Stimulated activated CD4-positive, alpha-beta T cell treated with anti-CD3 and anti-CD28 coated beads, TNF-alpha, amount 100 ng/mL, for 4 hours (primary cell): ENCODE measurements around the gene HMGCL.
"Not testable (repeated sequence)": the region's sequence is repeated elsewhere in the genome, so short reads cannot be mapped to it uniquely, and the experiment has no call there.

Source experiments
- DNase-seq, 3 experiments: peaks; one replicate each; pipeline ENCODE4 v3.0.0-alpha.2; 2020; ENCODE audit warnings: low read depth in 3 of 3

HMGCL gene

GRCh38 chr1:23798662-23799142 is 26.5 kb downstream of the HMGCL start:
- no peak for DNase-seq

- DNase-seq = no peak
These were observed 27.5 kb downstream of the HMGCL start for GRCh38 chr1:23797478-23798448.

GRCh38 chr1:23796466-23797271 is 28.6 kb downstream of the HMGCL start:
- DNase-seq = no peak

GRCh38 chr1:23795676-23796465 is 29.4 kb downstream of the HMGCL start:
- DNase-seq = no peak

GRCh38 chr1:23794732-23795182 is 30.5 kb downstream of the HMGCL start:
- not testable (repeated sequence) for DNase-seq

- no peak for DNase-seq
These were observed 31.1 kb downstream of the HMGCL start for GRCh38 chr1:23793861-23794731.

- DNase-seq = no peak
These were observed 32.0 kb downstream of the HMGCL start for GRCh38 chr1:23793018-23793781.

GRCh38 chr1:23792151-23792945 is 32.9 kb downstream of the HMGCL start:
- DNase-seq = no peak

- DNase-seq = no peak
These were observed 33.6 kb downstream of the HMGCL start for GRCh38 chr1:23791516-23792047.

- DNase-seq = peak; percentile 71 to 83 (median 76)
These were observed 34.3 kb downstream of the HMGCL start, which contains the start of gene LYPLA2 for GRCh38 chr1:23790696-23791515. Gene LYPLA2 (plus strand): TSS chr1:23791145. CDS start chr1:23792683, 1,538 bp downstream.

- no peak for DNase-seq
These were observed 36.5 kb downstream of the HMGCL start for GRCh38 chr1:23788695-23789094.

- DNase-seq = no peak
These were observed 37.5 kb downstream of the HMGCL start for GRCh38 chr1:23787701-23788100.

- no peak for DNase-seq
These were observed 40.4 kb downstream of the HMGCL start for GRCh38 chr1:23784846-23785245.

GRCh38 chr1:23783141-23783540 is 42.1 kb downstream of the HMGCL start:
- DNase-seq = not testable (repeated sequence)

- no peak for DNase-seq
These were observed 45.3 kb downstream of the HMGCL start for GRCh38 chr1:23779826-23780371.

GRCh38 chr1:23777979-23778814 is 47.0 kb downstream of the HMGCL start, which contains the start of gene PITHD1:
Gene PITHD1 (plus strand): TSS chr1:23778418. CDS start chr1:23778516, 98 bp downstream.
- peak; percentile 56 to 65 (median 61) for DNase-seq
